HG03097 (cell line): ENCODE results near the gene FMN1.

ENCODE experiments used
- ATAC-seq: cut with Tn5 transposase; IDR thresholded peaks from one replicate; pipeline ENCODE4 v1.9.1; 2021; ENCODE audit not compliant: unreplicated experiment, low FRiP score

The FMN1 gene

GRCh38 chr15:32898414-32898813 lies 296.1 kb downstream of the FMN1 start:
- no peak for ATAC-seq

GRCh38 chr15:32893421-32893820 lies 301.1 kb downstream of the FMN1 start:
- ATAC-seq = no peak

- no peak for ATAC-seq
These were observed 305.3 kb downstream of the FMN1 start for GRCh38 chr15:32889214-32889613.

- no peak for ATAC-seq
These were observed 306.2 kb downstream of the FMN1 start for GRCh38 chr15:32888221-32888761.

GRCh38 chr15:32887090-32887489 lies 307.4 kb downstream of the FMN1 start:
- ATAC-seq = no peak

- ATAC-seq = no peak
These were observed 308.1 kb downstream of the FMN1 start for GRCh38 chr15:32886459-32886858.

GRCh38 chr15:32885713-32886112 lies 308.8 kb downstream of the FMN1 start:
- no peak for ATAC-seq

- no peak for ATAC-seq
These were observed 310.4 kb downstream of the FMN1 start for GRCh38 chr15:32884146-32884545.

GRCh38 chr15:32882955-32883354 lies 311.6 kb downstream of the FMN1 start:
- no peak for ATAC-seq

- no peak for ATAC-seq
These were observed 313.0 kb downstream of the FMN1 start for GRCh38 chr15:32881528-32881927.

GRCh38 chr15:32880642-32881041 lies 313.9 kb downstream of the FMN1 start:
- no peak for ATAC-seq

GRCh38 chr15:32879980-32880379 lies 314.5 kb downstream of the FMN1 start:
- ATAC-seq = no peak

GRCh38 chr15:32878869-32879805 lies 315.4 kb downstream of the FMN1 start:
- no peak for ATAC-seq

- ATAC-seq = no peak
These were observed 316.2 kb downstream of the FMN1 start for GRCh38 chr15:32878342-32878741.

GRCh38 chr15:32877252-32878019 lies 317.1 kb downstream of the FMN1 start:
- ATAC-seq = no peak

- no peak for ATAC-seq
These were observed 321.0 kb downstream of the FMN1 start for GRCh38 chr15:32873284-32874114.

- no peak for ATAC-seq
These were observed 321.8 kb downstream of the FMN1 start for GRCh38 chr15:32872621-32873283.

- ATAC-seq = no peak
These were observed 322.6 kb downstream of the FMN1 start for GRCh38 chr15:32871883-32872282.

- ATAC-seq = no peak
These were observed 324.1 kb downstream of the FMN1 start for GRCh38 chr15:32870240-32871033.
